Epithelial cell of proximal tubule (primary cell): Measurements from ENCODE around the gene SLC24A3. TPM values are rescaled to one million over a fixed set of nuclear protein-coding genes. Genes with fewer than 3 reads are reported as not detected.

ENCODE experiments used
- DNase-seq: peaks from one replicate; pipeline ENCODE4 v3.0.0-alpha.2; 2011; ENCODE audit warnings: low read depth
- H3K4me3 ChIP-seq: 2 replicates; pipeline ENCODE4 v1.5.1; 2011; ENCODE audit warnings: low read depth, mild to moderate bottlenecking, low read length
- CTCF ChIP-seq: conservative IDR thresholded peaks from 2 replicates; pipeline ENCODE4 v1.5.1; 2012; ENCODE audit warnings: low read depth, mild to moderate bottlenecking, low read length
- total RNA-seq: library from RNA; depleted of rRNA; stranded (reverse); fragments of >200 nt; gene quantifications from 2 replicates; pipeline ENCODE4 v1.2.3, GENCODE V29; 2015

The SLC24A3 gene
- total RNA-seq, 1 donor from 2014 or later, result not detected

- H3K4me3 ChIP-seq, result no peak overlapping the region
- no peak for TF ChIP-seq CTCF
- DNase-seq, result no peak
Observed at GRCh38 chr20:19502169-19502568, 289.7 kb downstream of the SLC24A3 start.

GRCh38 chr20:19504251-19504650 is 291.8 kb downstream of the SLC24A3 start:
- H3K4me3 ChIP-seq, result no peak overlapping the region
- no peak for TF ChIP-seq CTCF
- no peak for DNase-seq

GRCh38 chr20:19506021-19506420 is 293.6 kb downstream of the SLC24A3 start:
- no peak overlapping the region for H3K4me3 ChIP-seq
- TF ChIP-seq CTCF, result no peak
- no peak for DNase-seq

- no peak for DNase-seq
- H3K4me3 ChIP-seq, result no peak overlapping the region
- TF ChIP-seq CTCF, result no peak
Observed at GRCh38 chr20:19508449-19508848, 296.0 kb downstream of the SLC24A3 start.

- no peak for DNase-seq
- H3K4me3 ChIP-seq, result no peak overlapping the region
- no peak for TF ChIP-seq CTCF
Observed at GRCh38 chr20:19510611-19511010, 298.2 kb downstream of the SLC24A3 start.

GRCh38 chr20:19511931-19512330 is 299.5 kb downstream of the SLC24A3 start:
- DNase-seq, result no peak
- H3K4me3 ChIP-seq, result no peak overlapping the region
- no peak for TF ChIP-seq CTCF

GRCh38 chr20:19512886-19513677 is 300.6 kb downstream of the SLC24A3 start:
- TF ChIP-seq CTCF, result no peak

More at GRCh38 chr20:19512886-19513677, 300.6 kb downstream of the SLC24A3 start:
- no peak overlapping the region for H3K4me3 ChIP-seq
- DNase-seq, result no peak
